Kidney (tissue), 14 donors: Measurements from ENCODE around the gene KIF19. TPM values are rescaled to one million over a fixed set of nuclear protein-coding genes. Genes with fewer than 3 reads are reported as not detected.

Experiments
- DNase-seq, 5 donors: peaks; one replicate each; pipeline ENCODE4 v3.0.0-alpha.2; 2013 to 2020
- FAIRE-seq: peaks from 2 replicates; lab custom pipeline; 2012; peaks lifted over from hg19 to GRCh38; lab: Jason Lieb, UNC
- H3K27ac ChIP-seq, 2 donors: one replicate each; pipeline ENCODE4 v1.7.0; 2013; ENCODE audit warnings: low read depth in 2 of 2, low read length in 2 of 2, inconsistent platforms in 1 of 2
- H3K27me3 ChIP-seq: one replicate; pipeline ENCODE4 v1.7.1; 2013; ENCODE audit warnings: low read length, inconsistent platforms; ENCODE audit not compliant: control insufficient read depth, insufficient read depth
- H3K36me3 ChIP-seq, 3 donors: one replicate each; pipeline versions ENCODE4 v1.7.0 to v1.7.1; 2013; ENCODE audit warnings: low read length in 3 of 3, control low read depth in 1 of 3, inconsistent platforms in 1 of 3; ENCODE audit not compliant: insufficient read depth in 3 of 3, control insufficient read depth in 2 of 3
- H3K4me1 ChIP-seq, 3 donors: one replicate each; pipeline versions ENCODE4 v1.7.0 to v1.7.1; 2013; ENCODE audit warnings: low read length in 3 of 3, inconsistent platforms in 1 of 3, low read depth in 1 of 3; ENCODE audit not compliant: control insufficient read depth in 2 of 3, insufficient read depth in 2 of 3
- H3K4me3 ChIP-seq, 3 donors: one replicate each; pipeline versions ENCODE4 v1.7.0 to v1.8.1; 2013; ENCODE audit warnings: low read length in 3 of 3, control low read depth in 1 of 3, inconsistent platforms in 1 of 3
- H3K9ac ChIP-seq, 3 donors: one replicate each; pipeline versions ENCODE4 v1.7.0 to v1.7.1; 2013; ENCODE audit warnings: low read length in 3 of 3, control low read depth in 1 of 3, inconsistent platforms in 1 of 3
- H3K9me3 ChIP-seq, 3 donors: one replicate each; pipeline versions ENCODE4 v1.7.0 to v1.7.1; 2013; ENCODE audit warnings: low read length in 3 of 3, control low read depth in 1 of 3, inconsistent platforms in 1 of 3; ENCODE audit not compliant: control insufficient read depth in 2 of 3, insufficient read depth in 1 of 3
- CTCF ChIP-seq: IDR thresholded peaks from 3 replicates; pipeline ENCODE4 v1.5.1; 2012; ENCODE audit warnings: mild to moderate bottlenecking, moderate library complexity, borderline replicate concordance; ENCODE audit not compliant: insufficient read depth; ENCODE audit errors: extremely low read depth
- intact Hi-C: fragments of 100-400 bp; cut with DNase I; formaldehyde crosslinking; loops from one replicate; pipeline ENCODE4 v1.11.1; 2022
- polyA plus RNA-seq: library from polyadenylated mRNA; stranded (reverse); fragments of 350-450 nt; fragmentation: Illumina TruSeq; extraction: RNeasy Lipid Tissue Mini Kit (QIAGEN cat#74804); gene quantifications from one replicate; pipeline ENCODE4 v1.2.3, GENCODE V29; 2014; ENCODE audit warnings: low read depth, low replicate concordance; ENCODE audit not compliant: insufficient read depth
- total RNA-seq: library from RNA; stranded (reverse); fragmentation: NEBNext Ultra II Directional; extraction: Animal tissue kit (Norgen Biotek cat#: 25700); gene quantifications from one replicate; pipeline ENCODE4 v1.2.1, GENCODE V29; 2021
- donor health status: control.
- donor health status: control.
- donor health status: control.
- donor health status: control.
- donor health status: control.
- donor health status: DM: yes; HTN: yes; CAD: no.
- donor health status: Normal renal cell carcinoma (clear cell type).

The KIF19 gene
- total and polyA plus RNA-seq, 2 donors from 2014 or later, result 0.85 TPM; not detected in 1

- TF ChIP-seq CTCF, result no peak
- DNase-seq, result peak in 3 of 5 donors; percentile 52 to 67 (median 63)
Observed at GRCh38 chr17:74342224-74342623, 16.2 kb downstream of the KIF19 start.

GRCh38 chr17:74343121-74343520, 17.1 kb downstream of the KIF19 start:
- no peak for TF ChIP-seq CTCF
- intact Hi-C loops, result no loop called here
- Histone ChIP-seq H3K36me3 (no peaks in the 10 kb centered on the region), H3K9ac (no peak overlapping the region), H3K4me1 (no peaks in the 10 kb centered on the region), H3K27ac (no peak overlapping the region), H3K27me3 (no peaks in the 10 kb centered on the region), H3K4me3 (no peak overlapping the region), H3K9me3 (no peaks in the 10 kb centered on the region)
- FAIRE-seq, result no peak
- no peak for DNase-seq

More at GRCh38 chr17:74342224-74342623, 16.2 kb downstream of the KIF19 start:
- Histone ChIP-seq H3K27me3 (no peaks in the 10 kb centered on the region), H3K4me3 (no peak overlapping the region), H3K9ac (no peak overlapping the region), H3K27ac (no peak overlapping the region), H3K36me3 (no peaks in the 10 kb centered on the region), H3K4me1 (no peaks in the 10 kb centered on the region), H3K9me3 (no peaks in the 10 kb centered on the region)
- intact Hi-C loops, result no loop called here
- no peak for FAIRE-seq

DNA sequence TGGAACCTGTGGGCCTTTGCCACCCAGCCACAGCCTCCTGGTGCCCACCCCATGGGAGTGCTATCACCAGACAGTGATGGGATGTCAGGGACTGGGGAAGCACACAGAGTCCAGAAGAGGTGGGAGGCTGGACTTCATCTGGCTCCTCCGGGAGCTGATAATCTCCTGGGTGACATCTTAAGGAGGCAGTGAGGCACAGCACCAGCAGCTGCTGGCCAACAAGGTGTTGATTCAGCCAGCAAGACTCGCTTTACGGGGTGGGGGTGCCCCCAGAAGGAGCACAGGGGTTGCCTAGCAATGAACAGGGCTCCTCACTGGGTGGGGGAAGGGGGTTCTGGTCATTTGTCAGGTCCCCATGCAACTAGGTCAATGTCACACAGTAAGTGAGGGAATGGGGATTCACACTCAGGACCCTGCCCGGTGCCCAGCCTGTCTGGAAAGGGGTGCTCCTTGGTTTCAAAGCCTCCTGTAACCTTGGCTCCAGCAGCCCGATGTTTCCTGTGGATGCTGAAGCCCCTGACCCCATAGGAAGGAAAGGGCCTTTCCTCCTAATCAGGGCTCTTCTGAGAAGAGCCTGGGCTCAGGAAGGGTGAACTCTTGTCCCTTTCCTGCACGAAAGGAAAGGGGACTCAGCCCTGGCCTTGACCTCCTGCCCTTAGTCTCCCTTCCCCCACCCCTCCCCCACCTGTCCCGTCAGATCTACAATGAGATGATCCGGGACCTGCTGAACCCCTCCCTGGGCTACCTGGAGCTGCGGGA, 17.7 kb downstream of the KIF19 start:
- intact Hi-C loops, result no loop called here
- Histone ChIP-seq H3K4me3 (no peak overlapping the region), H3K9me3 (no peaks in the 10 kb centered on the region), H3K4me1 (no peaks in the 10 kb centered on the region), H3K27ac (no peak overlapping the region), H3K27me3 (no peaks in the 10 kb centered on the region), H3K36me3 (no peaks in the 10 kb centered on the region), H3K9ac (no peak overlapping the region)
- no peak for TF ChIP-seq CTCF
- DNase-seq, result no peak
- FAIRE-seq, result no peak

- no peaks in the 10 kb centered on the region for H3K27me3 ChIP-seq
- H3K27ac ChIP-seq, result no peak overlapping the region
- no peak for FAIRE-seq
Observed at GRCh38 chr17:74344658-74345057, 18.6 kb downstream of the KIF19 start.

More at GRCh38 chr17:74344658-74345057, 18.6 kb downstream of the KIF19 start:
- intact Hi-C loops, result no loop called here
- no peaks in the 10 kb centered on the region for H3K36me3 ChIP-seq
- no peak for TF ChIP-seq CTCF
- DNase-seq, result no peak
- no peak overlapping the region for H3K9ac ChIP-seq
- no peaks in the 10 kb centered on the region for H3K4me1 ChIP-seq
- H3K4me3 ChIP-seq, result no peak overlapping the region
- no peaks in the 10 kb centered on the region for H3K9me3 ChIP-seq
